ENCODE results near the gene RPS21.

Gene RPS21

GRCh38 chr20:62374331-62375152 lies 12.4 kb upstream of the RPS21 start:
- Histone ChIP-seq H3K27ac (peak overlapping the region in 6 of 21 experiments; percentile 21 to 96 (median 36)), H3K4me3 (no peak overlapping the region)

GRCh38 chr20:62376112-62377063 lies 10.5 kb upstream of the RPS21 start:
- peak overlapping the region in 16 of 21 experiments; percentile 3 to 96 (median 58) for H3K27ac ChIP-seq
- H3K4me3 ChIP-seq = no peak overlapping the region

GRCh38 chr20:62377064-62377461 lies 9.8 kb upstream of the RPS21 start:
- Histone ChIP-seq H3K27ac (peak overlapping the region in 19 of 21 experiments; percentile 44 to 96 (median 80)), H3K4me3 (no peak overlapping the region)

GRCh38 chr20:62377615-62378178 lies 9.2 kb upstream of the RPS21 start:
- Histone ChIP-seq H3K27ac (peak overlapping the region in 20 of 21 experiments; percentile 44 to 96 (median 80)), H3K4me3 (no peak overlapping the region)

- peak overlapping the region in 20 of 21 experiments; percentile 44 to 96 (median 80) for H3K27ac ChIP-seq
- H3K4me3 ChIP-seq = no peak overlapping the region
These were observed 8.7 kb upstream of the RPS21 start for GRCh38 chr20:62378215-62378614.

- H3K27ac ChIP-seq = peak overlapping the region in 18 of 21 experiments; percentile 1 to 83 (median 66)
- no peak overlapping the region for H3K4me3 ChIP-seq
These were observed 5.6 kb upstream of the RPS21 start for GRCh38 chr20:62381202-62381797.

GRCh38 chr20:62381842-62382241 lies 5.1 kb upstream of the RPS21 start:
- H3K4me3 ChIP-seq = no peak overlapping the region
- peak overlapping the region in 14 of 21 experiments; percentile 36 to 83 (median 67) for H3K27ac ChIP-seq

- Histone ChIP-seq H3K27ac (peak overlapping the region in 2 of 21 experiments; percentile 44 to 68), H3K4me3 (no peak overlapping the region)
These were observed 4.4 kb upstream of the RPS21 start for GRCh38 chr20:62382306-62383198.

- Histone ChIP-seq H3K4me3 (peak overlapping the region; percentile 62 to 97 (median 85)), H3K27ac (peak overlapping the region; percentile 67 to 99 (median 96))
These were observed 463 bp downstream of the RPS21 start for GRCh38 chr20:62387219-62387913.

- peak overlapping the region; percentile 62 to 97 (median 85) for H3K4me3 ChIP-seq
- peak overlapping the region in 11 of 21 experiments; percentile 3 to 99 (median 96) for H3K27ac ChIP-seq
These were observed 1.2 kb downstream of the RPS21 start for GRCh38 chr20:62387933-62388635.

- H3K27ac ChIP-seq = no peak overlapping the region
- H3K4me3 ChIP-seq = no peak overlapping the region
These were observed 2.1 kb downstream of the RPS21 start for GRCh38 chr20:62388839-62389600.

- no peak overlapping the region for H3K27ac ChIP-seq
- no peak overlapping the region for H3K4me3 ChIP-seq
These were observed 2.7 kb downstream of the RPS21 start for GRCh38 chr20:62389601-62390087.

- H3K27ac ChIP-seq = no peak overlapping the region
- no peak overlapping the region for H3K4me3 ChIP-seq
These were observed 3.6 kb downstream of the RPS21 start for GRCh38 chr20:62390317-62391164.

- no peak overlapping the region for H3K4me3 ChIP-seq
- H3K27ac ChIP-seq = no peak overlapping the region
These were observed 4.5 kb downstream of the RPS21 start for GRCh38 chr20:62391165-62392076.

- Histone ChIP-seq H3K4me3 (no peak overlapping the region), H3K27ac (no peak overlapping the region)
These were observed 5.1 kb downstream of the RPS21 start for GRCh38 chr20:62392077-62392418.

Measured in skin epidermis (tissue), 12 donors.